LNCAP (cell line): ENCODE measurements around the gene PNPLA3.

Experiments used
- CTCF ChIP-seq: fragments of 450-650 bp; IDR thresholded peaks from 2 replicates; pipeline ENCODE4 v1.5.1; 2017; ENCODE audit warnings: mild to moderate bottlenecking

PNPLA3 gene

GRCh38 chr22:43956805-43957463, 33.3 kb downstream of the PNPLA3 start:
- TF ChIP-seq CTCF: no peak

DNA sequence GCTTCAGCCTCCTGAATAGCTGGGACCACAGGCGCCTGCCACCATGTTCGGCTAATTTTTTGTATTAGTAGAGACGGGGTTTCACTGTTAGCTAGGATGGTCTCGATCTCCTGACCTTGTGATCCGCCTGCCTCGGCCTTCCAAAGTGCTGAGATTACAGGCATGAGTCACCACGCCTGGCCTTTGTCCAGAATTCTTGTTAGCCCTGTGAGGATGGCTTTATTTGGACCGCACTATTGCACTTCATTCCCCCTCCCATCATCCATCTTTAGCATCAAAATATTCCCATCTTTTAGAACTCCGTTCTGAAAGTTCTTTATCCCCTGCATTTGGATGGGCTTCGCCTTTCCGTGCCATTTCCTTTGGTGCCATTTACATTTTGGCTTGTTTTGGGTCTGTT, 34.3 kb downstream of the PNPLA3 start:
- no peak for TF ChIP-seq CTCF

DNA sequence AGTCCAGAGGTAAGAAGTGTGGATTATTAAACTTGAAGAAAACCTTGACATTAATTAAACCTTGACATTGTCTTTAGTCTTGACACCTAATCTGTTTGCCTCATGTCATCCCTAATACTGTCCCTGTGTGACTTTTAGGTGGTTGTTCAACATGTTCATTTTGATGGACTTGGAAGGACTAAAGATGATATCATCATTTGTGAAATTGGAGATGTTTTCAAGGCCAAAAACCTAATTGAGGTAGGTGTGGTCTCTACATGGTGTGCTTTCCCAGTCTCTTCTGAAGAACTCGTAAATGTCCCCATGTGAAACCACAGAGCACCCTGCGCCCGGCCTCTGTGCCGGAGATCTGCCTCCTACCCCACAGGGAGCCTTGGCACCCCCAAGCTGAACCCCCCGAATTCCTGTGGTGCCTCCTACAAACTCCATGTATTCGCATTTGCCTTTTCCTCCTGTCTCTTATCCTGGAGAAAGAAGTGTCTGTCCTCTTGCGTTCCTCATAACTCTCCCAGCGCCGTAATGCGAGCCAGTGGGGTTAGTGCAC, 40.8 kb downstream of the PNPLA3 start:
- no peak for TF ChIP-seq CTCF

- TF ChIP-seq CTCF: no peak
Measured at GRCh38 chr22:43967069-43967468, 43.5 kb downstream of the PNPLA3 start.

GRCh38 chr22:43968614-43969013, 45.0 kb downstream of the PNPLA3 start:
- TF ChIP-seq CTCF: no peak

DNA sequence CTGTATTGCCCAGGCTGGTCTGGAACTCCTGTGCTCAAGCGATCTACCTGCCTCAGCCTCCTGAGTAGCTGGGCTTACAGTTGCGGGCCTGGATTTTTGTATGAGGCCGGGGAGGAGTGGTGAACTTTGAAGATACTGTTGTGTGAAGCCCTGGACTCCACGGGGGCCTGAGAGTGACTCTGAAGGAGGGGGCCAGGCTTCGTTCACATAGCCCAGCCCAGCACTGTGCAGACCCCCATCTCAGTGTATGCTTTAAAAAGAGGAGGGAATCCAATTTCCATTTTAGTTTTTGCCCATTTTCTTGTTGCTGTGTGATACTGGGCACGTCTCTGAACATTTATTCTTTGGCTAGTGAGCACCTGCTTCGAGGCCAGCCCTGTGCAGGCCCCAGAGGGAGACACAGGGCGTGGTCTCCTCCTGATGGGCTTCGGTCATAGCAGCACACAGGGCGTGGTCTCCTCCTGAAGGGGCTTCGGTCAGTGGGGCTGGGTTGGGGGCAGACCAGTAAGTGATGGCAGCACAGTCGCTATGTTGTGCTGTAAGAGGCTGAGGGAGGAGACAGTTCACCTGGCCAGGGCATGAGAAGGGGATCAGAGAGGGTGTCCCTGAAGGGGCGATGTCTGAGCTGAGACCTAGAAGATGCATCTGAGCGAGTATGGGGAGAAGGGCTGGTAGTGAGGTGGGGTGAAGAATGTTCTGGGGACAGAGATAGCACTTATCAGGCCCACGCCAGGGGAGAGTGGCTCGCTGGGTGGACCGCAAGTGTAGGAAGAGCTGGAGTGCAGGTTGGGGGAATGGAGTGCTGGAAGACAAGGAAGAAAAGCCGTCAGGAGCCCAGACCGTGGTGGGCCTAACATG, 45.6 kb downstream of the PNPLA3 start:
- no peak for TF ChIP-seq CTCF

GRCh38 chr22:43969989-43970755, 46.6 kb downstream of the PNPLA3 start:
- no peak for TF ChIP-seq CTCF
